Measurements from ENCODE around the gene IVNS1ABP. TPM values are rescaled to one million over a fixed set of nuclear protein-coding genes. Genes with fewer than 3 reads are reported as not detected.

The IVNS1ABP gene
- total and polyA plus RNA-seq, 9 of the 15 experiments (the other 6 are each of a cell fraction or from before 2014, with no cell fraction given): 30.6 to 126 (median 77.7) TPM

DNA sequence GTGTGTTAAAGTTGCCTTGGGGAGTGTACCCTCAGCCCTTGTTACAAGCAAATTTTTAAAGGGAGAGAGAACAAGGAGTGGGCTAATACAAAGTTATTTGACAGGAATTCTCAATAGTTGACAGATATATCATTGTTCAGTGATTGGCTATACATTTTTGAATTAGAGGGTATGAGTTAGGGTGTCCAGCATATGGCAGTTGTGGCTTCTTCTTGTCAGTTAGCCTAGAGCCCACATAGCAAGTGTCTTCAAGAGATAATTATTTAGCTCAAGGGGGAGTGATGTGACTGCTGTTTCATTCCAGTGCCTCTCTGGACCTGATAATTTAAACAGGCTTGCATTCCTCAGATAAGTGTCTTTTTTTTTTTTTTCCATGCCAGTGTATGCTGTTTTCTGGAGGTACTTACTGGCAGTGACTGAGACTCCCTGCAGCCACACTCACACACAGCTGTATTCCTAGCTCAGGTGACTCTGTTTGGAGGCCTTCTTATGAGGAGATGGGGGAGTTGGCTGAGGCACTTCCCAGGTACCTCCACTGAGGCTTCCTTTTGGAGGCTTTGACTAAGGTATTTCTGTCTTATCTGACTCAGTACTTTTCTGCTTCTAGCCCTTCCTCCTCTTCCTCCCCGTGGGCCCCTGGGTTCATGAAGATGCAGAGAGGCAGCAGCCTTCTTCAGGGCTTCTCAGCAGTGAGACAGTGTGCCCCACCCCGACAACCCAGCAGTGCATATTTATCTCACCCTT is 32.3 kb downstream of the IVNS1ABP start (continued):
- TF ChIP-seq, protein P1, sequence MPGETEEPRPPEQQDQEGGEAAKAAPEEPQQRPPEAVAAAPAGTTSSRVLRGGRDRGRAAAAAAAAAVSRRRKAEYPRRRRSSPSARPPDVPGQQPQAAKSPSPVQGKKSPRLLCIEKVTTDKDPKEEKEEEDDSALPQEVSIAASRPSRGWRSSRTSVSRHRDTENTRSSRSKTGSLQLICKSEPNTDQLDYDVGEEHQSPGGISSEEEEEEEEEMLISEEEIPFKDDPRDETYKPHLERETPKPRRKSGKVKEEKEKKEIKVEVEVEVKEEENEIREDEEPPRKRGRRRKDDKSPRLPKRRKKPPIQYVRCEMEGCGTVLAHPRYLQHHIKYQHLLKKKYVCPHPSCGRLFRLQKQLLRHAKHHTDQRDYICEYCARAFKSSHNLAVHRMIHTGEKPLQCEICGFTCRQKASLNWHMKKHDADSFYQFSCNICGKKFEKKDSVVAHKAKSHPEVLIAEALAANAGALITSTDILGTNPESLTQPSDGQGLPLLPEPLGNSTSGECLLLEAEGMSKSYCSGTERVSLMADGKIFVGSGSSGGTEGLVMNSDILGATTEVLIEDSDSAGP (CRISPR knock-in tag; IDR thresholded peaks at IDR 0.05): no peak
- TF ChIP-seq XRCC5 (IDR thresholded peaks at IDR 0.05; ENCODE audit: low read depth, low read length) (peak; percentile 78; the same call in 1 of the 2 replicates), HDAC2 (IDR thresholded peaks at IDR 0.05) (peak; percentile 96), SMARCC2 (IDR thresholded peaks at IDR 0.05; ENCODE audit: low read depth) (peak; percentile 93), SP2 (IDR thresholded peaks at IDR 0.05; ENCODE audit: extremely low read depth, low read depth, low read length, poor library complexity, severe bottlenecking) (no peak), POLR2H (tag; IDR thresholded peaks at IDR 0.05; ENCODE audit: low read depth) (no peak), SMAD4 (CRISPR knock-in tag; conservative IDR thresholded peaks at IDR 0.05) (peak; percentile 87), SMC3 (conservative IDR thresholded peaks at IDR 0.05; ENCODE audit: insufficient read depth, low read depth, low read length) (no peak), RCOR1 (IDR thresholded peaks at IDR 0.05; ENCODE audit: borderline replicate concordance in 1 of 2, low read depth in 2 of 2, low read length in 2 of 2) (peak; percentile 77 to 85; a peak in 3 of 4 replicates), KDM2B (CRISPR knock-in tag; IDR thresholded peaks at IDR 0.05) (no peak), HMG20B (CRISPR knock-in tag; IDR thresholded peaks at IDR 0.05) (no peak), ZNF766 (CRISPR knock-in tag; conservative IDR thresholded peaks at IDR 0.05) (peak; percentile 92), FOXJ3 (CRISPR knock-in tag; IDR thresholded peaks at IDR 0.05) (no peak), FIP1L1 (IDR thresholded peaks at IDR 0.05; ENCODE audit: low read depth, low read length, poor library complexity, severe bottlenecking) (no peak), ZNF354B (CRISPR knock-in tag; IDR thresholded peaks at IDR 0.05) (peak; percentile 46; the same call in 1 of the 2 replicates), MECOM (CRISPR knock-in tag; IDR thresholded peaks at IDR 0.05) (peak; percentile 90)
- TF ChIP-seq, protein P2, sequence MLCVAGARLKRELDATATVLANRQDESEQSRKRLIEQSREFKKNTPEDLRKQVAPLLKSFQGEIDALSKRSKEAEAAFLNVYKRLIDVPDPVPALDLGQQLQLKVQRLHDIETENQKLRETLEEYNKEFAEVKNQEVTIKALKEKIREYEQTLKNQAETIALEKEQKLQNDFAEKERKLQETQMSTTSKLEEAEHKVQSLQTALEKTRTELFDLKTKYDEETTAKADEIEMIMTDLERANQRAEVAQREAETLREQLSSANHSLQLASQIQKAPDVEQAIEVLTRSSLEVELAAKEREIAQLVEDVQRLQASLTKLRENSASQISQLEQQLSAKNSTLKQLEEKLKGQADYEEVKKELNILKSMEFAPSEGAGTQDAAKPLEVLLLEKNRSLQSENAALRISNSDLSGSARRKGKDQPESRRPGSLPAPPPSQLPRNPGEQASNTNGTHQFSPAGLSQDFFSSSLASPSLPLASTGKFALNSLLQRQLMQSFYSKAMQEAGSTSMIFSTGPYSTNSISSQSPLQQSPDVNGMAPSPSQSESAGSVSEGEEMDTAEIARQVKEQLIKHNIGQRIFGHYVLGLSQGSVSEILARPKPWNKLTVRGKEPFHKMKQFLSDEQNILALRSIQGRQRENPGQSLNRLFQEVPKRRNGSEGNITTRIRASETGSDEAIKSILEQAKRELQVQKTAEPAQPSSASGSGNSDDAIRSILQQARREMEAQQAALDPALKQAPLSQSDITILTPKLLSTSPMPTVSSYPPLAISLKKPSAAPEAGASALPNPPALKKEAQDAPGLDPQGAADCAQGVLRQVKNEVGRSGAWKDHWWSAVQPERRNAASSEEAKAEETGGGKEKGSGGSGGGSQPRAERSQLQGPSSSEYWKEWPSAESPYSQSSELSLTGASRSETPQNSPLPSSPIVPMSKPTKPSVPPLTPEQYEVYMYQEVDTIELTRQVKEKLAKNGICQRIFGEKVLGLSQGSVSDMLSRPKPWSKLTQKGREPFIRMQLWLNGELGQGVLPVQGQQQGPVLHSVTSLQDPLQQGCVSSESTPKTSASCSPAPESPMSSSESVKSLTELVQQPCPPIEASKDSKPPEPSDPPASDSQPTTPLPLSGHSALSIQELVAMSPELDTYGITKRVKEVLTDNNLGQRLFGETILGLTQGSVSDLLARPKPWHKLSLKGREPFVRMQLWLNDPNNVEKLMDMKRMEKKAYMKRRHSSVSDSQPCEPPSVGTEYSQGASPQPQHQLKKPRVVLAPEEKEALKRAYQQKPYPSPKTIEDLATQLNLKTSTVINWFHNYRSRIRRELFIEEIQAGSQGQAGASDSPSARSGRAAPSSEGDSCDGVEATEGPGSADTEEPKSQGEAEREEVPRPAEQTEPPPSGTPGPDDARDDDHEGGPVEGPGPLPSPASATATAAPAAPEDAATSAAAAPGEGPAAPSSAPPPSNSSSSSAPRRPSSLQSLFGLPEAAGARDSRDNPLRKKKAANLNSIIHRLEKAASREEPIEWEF (CRISPR knock-in tag; IDR thresholded peaks at IDR 0.05): peak; percentile 93
- TF ChIP-seq, protein P3, sequence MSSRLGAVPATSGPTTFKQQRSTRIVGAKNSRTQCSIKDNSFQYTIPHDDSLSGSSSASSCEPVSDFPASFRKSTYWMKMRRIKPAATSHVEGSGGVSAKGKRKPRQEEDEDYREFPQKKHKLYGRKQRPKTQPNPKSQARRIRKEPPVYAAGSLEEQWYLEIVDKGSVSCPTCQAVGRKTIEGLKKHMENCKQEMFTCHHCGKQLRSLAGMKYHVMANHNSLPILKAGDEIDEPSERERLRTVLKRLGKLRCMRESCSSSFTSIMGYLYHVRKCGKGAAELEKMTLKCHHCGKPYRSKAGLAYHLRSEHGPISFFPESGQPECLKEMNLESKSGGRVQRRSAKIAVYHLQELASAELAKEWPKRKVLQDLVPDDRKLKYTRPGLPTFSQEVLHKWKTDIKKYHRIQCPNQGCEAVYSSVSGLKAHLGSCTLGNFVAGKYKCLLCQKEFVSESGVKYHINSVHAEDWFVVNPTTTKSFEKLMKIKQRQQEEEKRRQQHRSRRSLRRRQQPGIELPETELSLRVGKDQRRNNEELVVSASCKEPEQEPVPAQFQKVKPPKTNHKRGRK (tag; IDR thresholded peaks at IDR 0.05): no peak
- TF ChIP-seq, protein P4, sequence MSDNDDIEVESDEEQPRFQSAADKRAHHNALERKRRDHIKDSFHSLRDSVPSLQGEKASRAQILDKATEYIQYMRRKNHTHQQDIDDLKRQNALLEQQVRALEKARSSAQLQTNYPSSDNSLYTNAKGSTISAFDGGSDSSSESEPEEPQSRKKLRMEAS (CRISPR knock-in tag; IDR thresholded peaks at IDR 0.05): peak; percentile 45; the same call in 1 of the 2 replicates
